ENCODE data around the gene SLCO4A1.
"Not testable (repeated sequence)": the region's sequence is repeated elsewhere in the genome, so short reads cannot be mapped to it uniquely, and the experiment has no call there.

The SLCO4A1 gene

DNA sequence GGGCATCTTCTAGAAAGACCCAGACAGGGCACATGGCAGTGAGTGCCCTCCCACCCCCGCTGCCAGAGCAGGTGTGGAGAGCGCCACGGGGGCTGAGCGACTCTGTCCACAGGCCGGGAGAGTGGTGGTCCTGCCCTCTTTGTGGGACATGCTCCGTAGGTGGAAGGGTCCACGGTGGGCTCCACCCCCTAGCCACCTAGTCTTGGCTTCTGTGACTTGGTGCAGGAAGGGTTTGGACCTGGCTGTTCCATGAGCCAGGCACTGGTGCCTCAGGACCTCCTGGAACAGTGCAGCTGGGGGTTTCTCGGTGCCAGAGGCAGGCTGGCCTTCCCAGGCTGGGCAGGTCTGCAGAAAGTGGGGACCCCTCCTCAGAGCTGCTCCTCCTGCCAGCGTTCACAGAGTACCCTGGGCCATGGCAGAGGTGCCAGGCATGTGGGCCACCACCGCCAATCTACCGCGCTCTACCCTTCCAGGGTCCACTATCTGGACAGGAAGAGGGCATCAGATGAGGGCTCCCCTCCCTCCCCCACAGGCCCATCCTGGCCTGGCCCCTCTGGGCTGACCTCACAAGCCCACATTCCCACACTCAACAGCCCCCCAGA, 23.0 kb downstream of the SLCO4A1 start:
- no peak for DNase-seq (ENCODE audit: low read depth in 3 of 3)

DNA sequence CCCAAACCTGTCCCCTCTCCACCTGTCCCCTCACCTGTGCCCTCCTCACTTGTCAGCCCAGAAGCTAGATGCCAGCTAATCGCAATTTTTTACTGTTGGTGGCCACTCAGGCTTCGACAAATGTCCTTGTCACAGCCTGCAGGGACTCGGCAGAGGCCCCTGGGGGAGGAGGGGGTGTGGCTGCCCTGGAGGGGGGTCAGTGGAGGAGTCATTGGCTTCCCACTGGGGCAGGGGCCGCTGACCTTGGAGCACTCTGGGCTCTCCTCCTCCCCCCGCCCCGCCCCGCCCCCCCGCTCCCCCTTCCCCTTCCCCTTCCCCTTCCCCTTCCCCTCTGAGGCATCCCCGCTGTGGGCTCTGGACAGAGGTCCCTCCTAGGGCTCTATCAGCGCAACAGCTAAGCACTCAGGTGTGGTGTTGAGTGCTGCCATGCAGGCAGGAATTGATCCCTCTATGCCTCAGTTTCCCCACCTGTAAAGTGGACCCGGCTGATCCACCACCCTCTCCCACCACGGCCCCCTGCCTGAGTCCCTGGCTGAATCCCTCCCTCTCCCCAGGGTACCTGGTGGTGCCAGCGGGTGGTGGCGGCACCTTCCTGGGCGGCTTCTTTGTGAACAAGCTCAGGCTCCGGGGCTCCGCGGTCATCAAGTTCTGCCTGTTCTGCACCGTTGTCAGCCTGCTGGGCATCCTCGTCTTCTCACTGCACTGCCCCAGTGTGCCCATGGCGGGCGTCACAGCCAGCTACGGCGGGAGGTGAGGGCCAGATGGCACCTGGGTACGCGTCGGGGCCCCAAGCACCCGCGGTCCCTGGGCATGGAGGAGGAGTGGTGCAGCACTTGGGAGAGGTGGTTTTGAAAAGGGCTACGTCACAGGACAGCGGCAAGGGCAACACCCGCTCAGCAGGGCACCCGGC, 23.8 kb downstream of the SLCO4A1 start:
- no peak for DNase-seq (ENCODE audit: low read depth in 3 of 3)

DNA sequence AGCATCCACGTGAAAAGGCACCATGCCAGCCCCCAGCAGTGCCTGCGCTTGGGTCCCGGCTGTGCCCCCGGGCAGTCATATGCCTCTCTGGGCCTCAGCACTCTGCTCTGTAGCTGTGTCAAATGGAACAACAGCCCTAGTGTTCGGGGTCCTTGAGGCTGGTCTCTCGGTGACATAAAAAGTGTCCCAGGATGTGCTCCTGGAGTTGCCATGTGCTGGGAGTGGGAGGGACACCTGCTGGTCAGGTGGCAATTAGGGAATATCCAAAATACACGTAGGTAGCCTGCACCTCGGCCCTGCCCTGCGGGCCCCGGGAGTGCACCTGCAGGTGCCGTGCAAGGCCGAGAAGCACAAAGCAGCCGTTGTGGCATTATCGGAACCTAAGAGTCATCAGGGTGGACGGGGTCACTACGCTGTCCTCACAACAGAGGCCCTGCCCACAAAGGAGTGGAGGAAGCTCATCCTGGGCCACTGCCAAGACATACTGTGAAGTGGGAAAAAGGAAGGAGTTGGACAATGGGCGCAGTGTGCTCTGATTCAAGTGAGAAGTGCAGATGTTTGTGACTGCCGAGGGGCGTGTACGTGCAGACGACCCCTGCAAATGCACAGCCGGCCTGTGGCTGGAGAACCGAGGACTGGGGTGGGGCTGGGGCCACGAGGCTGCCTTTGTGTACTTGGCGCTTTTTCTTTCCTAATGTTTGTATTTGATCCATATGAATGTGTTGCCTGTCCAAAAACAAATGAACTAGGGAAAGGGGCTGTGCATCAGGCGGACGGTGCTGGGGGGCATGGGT, 24.6 kb downstream of the SLCO4A1 start:
- DNase-seq (ENCODE audit: low read depth in 3 of 3), result no peak

DNA sequence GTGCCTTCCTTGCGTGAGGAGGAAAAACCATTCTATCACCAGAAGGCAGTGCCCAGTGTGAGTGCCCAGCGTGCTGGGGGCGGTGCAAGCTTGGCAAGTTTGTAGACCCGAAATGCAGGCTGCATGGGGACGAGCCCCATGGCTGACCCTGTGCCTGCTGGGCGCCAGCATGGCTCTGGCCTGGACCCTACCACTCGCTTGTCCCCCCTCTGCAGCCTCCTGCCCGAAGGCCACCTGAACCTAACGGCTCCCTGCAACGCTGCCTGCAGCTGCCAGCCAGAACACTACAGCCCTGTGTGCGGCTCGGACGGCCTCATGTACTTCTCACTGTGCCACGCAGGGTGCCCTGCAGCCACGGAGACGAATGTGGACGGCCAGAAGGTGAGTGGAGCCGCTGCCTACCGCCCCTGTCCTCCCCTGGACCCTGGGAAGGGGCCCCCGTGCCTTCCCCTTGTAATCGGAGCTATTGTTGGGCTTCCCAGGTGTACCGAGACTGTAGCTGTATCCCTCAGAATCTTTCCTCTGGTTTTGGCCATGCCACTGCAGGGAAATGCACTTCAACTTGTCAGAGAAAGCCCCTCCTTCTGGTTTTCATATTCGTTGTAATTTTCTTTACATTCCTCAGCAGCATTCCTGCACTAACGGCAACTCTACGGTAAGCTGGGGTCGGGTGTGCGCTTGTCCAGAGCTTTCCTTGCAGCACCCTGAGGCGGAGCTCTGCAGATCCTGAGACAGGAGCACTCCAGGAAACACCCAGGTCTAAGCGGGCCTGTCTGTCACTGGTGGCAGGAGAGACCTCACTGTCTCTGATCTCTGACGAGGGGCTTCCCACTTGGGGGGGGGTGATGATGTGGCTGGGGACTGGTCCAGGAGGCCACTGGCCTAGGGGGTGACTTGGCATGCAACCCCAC, 25.5 kb downstream of the SLCO4A1 start:
- no peak for DNase-seq (ENCODE audit: low read depth in 3 of 3)

DNA sequence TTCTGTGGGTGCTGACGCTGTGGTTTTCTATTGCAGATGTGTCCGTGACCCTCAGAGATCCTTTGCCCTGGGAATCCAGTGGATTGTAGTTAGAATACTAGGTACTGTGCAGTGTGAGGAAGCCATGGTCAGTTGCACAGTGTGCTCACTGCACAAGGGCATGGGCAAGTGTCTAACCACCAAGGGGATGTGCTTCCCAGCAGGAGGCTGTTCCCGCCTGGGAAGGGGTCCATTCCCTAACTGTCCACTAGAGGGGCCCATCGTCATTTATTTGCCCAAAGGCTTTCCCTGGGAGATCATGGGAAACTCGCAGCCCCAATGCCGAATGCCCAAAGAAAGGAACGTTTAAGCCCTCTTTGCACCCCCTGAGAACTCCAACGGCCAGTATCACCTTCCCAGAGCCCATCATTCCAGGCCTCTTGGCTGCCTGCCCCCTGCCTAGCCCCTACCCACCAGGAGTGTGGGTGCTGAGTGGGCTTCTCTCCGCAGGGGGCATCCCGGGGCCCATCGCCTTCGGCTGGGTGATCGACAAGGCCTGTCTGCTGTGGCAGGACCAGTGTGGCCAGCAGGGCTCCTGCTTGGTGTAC, 26.2 kb downstream of the SLCO4A1 start:
- DNase-seq (ENCODE audit: low read depth in 3 of 3), result peak in 2 of 3 experiments; percentile 7 to 18

DNA sequence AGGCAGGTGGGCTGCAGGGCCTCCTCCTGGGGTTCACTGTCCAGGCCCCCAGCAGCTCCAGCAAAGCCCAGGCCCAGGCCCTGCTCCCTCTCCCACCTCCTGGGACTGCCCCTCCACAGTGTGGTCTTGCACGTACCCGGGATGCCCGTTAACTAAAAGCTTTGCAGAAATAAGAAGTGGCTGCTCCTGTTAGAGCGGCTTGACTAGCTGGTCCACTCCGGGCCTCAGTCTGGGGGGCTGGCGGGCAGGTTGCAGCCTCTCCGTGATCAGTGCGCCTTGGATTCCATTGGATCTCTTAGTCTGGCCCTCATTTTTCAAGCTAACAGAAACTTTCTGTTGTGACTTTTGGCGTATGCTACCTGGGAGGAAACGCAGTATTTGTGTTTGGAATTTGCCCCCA, 26.9 kb downstream of the SLCO4A1 start:
- DNase-seq (ENCODE audit: low read depth in 3 of 3), result no peak

DNA sequence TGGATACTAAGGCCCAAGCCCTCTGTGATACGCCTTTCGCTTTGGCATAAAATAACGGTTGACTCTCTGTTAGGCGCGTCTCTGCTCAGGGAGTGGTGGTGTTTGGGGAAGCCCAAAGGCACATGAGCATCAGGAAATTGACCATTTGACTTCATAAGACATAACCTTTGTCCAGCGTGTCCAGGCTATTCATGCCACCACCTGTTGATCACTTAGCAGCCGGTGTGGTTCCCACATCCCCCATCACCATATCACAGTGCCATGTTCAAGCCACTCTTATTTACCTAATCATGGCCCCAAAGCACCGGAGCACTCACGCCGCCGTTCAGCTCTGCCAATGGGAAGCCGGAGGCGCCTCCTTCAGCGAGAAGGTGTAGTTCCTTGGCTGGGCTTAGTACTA, 27.9 kb downstream of the SLCO4A1 start:
- DNase-seq (ENCODE audit: low read depth in 3 of 3), result no peak

DNA sequence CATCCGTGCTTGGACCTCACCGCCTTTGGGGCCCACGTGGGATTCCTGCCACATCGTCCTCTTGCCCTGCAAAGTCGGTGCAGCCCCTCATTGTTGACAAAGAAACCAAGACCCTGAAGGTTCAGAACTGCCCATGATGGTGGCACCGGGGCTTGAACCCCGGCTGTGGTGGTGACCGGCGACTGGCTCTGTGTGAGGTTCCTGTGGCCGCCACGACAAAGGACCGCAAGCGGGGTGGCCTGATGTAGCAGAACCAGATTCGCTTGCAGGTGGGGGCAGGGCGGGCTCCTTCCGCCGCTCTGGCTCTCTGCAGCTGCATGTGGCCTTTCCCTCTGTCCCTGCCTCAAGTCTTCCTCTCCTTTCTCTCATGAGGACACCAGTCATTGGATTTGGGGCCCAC, 28.7 kb downstream of the SLCO4A1 start:
- no peak for DNase-seq (ENCODE audit: low read depth in 3 of 3)

DNA sequence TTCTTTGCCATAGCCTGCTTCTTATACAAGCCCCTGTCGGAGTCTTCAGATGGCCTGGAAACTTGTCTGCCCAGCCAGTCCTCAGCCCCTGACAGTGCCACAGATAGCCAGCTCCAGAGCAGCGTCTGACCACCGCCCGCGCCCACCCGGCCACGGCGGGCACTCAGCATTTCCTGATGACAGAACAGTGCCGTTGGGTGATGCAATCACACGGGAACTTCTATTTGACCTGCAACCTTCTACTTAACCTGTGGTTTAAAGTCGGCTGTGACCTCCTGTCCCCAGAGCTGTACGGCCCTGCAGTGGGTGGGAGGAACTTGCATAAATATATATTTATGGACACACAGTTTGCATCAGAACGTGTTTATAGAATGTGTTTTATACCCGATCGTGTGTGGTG, 29.5 kb downstream of the SLCO4A1 start:
- DNase-seq (ENCODE audit: low read depth in 3 of 3), result no peak

DNA sequence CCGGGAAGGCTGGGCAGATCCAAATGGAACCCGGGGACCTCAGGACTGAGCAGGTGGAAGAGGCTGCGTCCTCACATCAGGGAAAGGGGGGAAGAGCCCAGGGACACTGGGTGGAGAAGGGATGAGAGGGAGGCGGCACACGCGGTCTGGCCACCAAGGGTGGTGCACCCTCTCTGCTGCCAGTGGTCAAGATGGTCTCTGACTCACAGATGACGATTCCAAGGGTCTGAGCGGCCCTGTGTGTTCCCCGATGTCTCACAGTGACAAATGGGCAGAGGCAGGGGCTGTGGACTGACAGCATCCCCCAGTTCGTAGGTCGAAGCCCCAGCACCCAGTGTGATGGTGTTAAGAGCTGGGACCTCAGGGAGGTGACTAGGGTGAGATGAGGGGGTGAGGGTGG, 32.1 kb downstream of the SLCO4A1 start:
- no peak for DNase-seq (ENCODE audit: low read depth in 3 of 3)

DNA sequence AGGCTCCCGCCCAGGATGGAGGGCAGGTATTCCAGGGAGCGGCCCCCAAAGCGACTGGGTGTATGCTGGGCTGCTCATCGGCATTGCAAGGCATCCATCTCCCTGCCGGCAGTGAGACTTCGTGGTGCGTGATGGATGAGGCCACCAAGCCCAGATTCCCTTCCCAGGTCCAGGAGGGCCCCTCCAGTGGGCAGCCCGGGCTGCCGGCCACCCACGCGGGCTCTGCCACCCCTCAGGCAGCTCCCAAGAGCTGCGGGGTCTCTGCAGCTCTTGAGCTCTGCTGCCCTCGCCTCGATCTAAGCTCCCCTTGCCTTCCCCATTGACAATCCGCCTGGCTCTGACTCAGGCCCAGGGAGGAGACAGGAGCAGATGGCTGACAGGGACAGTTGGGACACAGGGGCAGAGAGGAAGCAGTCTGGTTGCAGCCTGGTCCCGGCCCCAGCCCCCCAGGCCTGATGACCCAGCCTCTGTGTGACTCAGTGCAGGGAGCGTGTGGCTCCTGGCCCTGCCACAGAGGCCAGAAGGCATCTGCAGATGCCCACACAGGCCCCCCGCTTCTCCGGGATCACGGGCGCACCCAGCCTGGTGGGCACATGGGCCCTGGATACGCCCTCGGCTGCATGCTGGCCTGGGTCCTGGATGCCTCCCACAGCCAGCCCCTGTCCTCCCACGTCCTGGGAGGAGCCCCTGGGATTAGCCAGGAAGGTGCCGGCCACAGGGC, 33.0 kb downstream of the SLCO4A1 start:
- no peak for DNase-seq (ENCODE audit: low read depth in 3 of 3)

DNA sequence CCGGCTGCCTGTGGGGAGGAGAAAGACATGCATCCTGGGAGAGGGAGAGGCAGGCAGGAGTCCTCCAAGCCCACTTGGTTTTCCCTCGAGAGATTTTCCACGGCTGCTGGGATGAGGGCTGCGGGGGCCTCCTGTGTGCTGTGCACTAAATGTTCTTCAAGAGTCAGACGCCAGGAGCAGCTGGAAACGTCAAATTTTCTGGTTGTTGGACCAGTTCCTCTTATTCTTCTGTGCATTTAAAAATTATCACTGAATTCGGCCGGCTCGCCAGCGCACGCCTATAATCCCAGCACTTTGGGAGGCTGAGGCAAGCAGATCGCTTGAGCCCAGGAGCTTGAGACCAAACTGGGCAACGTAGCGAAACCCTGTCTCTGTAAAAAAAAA, 33.6 kb downstream of the SLCO4A1 start:
- DNase-seq (ENCODE audit: low read depth in 3 of 3), result no peak

DNA sequence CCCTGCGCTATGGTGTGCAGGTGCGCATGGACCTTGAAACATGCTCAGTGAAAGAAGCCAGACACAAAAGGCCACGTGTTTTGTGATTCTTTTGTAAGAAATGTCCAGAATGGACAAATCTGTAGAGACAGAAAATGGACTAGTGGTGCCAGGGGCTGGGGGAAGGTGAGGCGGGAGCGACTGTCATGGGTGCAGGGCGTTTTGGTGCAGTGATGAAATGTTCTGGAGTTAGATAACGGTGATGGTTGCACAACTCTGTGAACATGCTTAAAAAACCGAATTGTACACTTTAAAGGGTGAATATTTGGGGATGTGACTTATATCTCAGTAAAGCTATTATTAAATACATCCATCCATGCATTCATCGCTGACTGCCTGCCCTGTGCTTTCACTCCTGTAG, 34.7 kb downstream of the SLCO4A1 start:
- no peak for DNase-seq (ENCODE audit: low read depth in 3 of 3)

DNA sequence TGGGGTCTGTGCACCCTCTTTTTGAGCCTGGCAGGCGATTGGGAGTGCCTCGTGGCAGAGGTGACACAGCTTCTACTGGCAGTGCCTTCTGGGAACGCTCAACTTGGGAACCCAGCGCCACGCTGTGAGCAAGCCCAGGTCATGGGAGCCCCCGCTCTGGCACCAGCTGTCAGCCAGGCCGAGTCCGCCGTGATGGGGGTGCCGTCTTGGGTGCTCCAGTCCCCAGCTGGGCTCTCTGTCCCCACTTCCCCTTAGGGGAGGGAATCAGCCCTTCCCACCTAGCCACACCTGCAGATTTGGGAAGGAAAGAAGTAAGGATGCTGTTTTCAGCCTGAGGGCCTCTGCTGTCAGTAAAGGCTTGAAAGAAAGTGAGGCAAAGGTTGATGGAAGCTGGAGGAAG, 35.4 kb downstream of the SLCO4A1 start:
- no peak for DNase-seq (ENCODE audit: low read depth in 3 of 3)

DNA sequence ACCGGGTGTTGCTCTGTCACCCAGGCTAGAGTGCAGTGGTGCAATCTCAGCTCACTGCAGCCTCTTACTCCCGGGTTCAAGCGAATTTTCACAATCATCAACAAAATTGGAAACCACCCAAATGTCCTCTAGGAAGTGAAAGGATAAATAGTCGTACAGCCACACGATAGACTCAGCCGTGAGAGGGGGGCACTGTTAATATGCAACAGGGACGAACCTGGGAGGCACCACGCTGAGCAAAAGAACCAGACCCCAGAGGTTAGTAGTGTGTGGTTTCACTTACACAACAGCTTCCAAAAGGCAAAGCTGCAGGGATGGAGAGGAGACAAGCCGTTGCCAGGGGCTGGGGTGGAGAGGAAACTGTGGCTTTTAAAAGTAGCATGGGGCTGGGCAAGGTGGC, 36.2 kb downstream of the SLCO4A1 start:
- DNase-seq (ENCODE audit: low read depth in 3 of 3), result no peak

DNA sequence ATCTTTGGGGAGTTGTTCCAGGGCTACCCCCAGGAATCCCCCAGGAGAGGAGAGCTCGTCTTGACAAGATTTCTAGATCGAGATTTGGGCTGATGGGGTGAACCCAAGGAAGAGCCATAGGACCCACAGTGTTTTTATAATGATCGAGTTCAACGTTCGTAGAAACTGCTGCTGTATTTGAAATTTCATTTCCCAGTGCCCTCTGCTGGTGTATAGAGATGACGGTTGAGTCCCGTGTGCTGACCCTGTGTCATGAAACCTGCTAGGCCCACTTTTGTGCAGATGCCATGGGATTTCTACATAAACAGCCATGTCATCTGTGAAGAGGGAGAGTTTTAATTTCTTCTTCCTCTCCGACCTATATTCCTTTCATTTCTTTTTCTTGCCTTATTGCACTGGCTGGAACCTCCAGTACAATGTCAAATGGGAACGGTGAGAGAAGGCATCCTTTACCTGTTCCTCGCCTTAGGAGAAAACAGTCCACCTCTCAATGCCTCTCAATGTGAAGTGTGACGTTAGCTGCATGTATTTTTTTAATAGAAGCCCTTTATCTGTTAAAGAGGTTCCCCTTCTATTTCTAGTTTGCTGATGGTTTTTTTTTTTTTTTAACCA, 37.8 kb downstream of the SLCO4A1 start:
- no peak for DNase-seq (ENCODE audit: low read depth in 3 of 3)

DNA sequence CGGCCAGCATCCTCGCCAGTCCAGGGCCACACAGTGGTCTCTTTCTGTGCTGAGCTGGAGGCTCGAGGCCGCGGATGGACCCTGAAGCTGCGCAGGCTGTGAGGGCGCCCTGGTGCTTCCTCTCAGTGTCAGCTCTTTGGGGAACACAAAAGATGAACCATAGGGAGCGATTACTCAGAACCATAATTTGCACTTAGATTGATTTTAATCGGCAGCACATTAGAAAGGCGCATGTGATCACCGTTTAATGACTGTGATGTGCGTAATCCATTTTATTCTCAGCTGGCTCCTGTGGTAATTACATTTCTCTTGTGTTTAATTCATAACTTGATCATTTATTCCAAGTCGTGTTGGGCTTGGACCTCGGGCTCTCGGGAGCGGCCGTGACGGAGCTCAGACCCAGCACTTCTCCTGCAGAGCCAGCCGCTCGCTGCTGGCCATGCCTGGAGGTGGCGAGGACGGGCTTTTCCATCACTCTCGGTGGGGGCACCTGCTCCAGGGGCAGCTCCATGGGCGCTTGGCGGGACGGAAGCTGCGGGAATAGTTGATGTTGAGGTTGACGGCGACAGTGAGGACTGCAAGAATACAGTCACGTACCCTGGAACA, 40.7 kb downstream of the SLCO4A1 start:
- no peak for DNase-seq (ENCODE audit: low read depth in 3 of 3)

DNA sequence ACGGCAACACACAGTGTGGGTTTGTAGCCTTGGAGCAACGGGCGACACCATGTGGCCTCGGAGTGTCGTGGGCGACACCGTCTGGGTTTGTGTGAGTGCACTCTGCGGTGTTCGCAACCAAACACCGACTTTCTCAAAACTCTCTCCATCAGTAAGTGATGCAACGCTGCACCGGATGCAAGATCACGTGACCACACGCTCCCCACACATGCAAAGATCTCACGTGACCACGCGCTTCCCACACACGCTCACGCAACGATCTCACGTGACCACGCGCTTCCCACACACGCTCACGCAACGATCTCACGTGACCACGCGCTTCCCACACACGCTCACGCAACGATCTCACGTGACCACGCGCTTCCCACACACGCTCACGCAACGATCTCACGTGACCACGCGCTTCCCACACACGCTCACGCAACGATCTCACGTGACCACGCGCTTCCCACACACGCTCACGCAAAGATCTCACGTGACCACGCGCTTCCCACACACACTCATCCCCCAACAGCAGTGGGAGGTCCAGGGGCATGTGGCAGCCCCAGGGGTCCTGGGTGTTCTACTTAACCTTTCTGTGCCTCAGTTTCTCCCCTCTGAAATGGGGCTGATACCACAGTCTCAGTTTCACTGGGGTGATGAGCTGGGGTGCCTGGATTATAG, 41.5 kb downstream of the SLCO4A1 start:
- DNase-seq (ENCODE audit: low read depth in 3 of 3), result not testable (repeated sequence)

DNA sequence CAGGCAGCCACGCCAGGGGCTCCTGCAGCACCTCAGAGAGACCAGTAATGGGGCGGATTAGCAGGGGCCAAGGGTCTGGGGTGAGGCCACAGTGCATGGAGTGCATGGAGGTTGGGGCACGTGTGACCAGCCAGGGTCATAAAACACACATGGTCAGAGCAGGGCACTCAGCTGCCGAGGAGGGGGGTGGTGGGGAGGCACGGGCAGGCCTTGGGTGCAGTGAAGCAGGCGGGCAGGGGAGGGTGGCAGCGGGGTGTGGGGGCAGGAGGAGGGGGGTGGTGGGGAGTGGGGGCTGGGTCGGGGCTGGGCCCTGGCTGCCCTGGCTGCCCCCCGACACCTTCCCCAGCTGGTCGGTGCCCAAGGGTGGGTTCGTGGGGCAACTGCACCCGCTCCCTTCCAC, 42.7 kb downstream of the SLCO4A1 start:
- DNase-seq (ENCODE audit: low read depth in 3 of 3), result no peak
